Activated CD4-positive, alpha-beta T cell treated with anti-CD3 and anti-CD28 coated beads for 1 hour (primary cell): ENCODE data around the gene ZNF792.
"Not testable (repeated sequence)": the region's sequence is repeated elsewhere in the genome, so short reads cannot be mapped to it uniquely, and the experiment has no call there.

Experiments used
- DNase-seq: peaks from one replicate; pipeline ENCODE4 v3.0.0-alpha.2; 2020

ZNF792 gene

DNA sequence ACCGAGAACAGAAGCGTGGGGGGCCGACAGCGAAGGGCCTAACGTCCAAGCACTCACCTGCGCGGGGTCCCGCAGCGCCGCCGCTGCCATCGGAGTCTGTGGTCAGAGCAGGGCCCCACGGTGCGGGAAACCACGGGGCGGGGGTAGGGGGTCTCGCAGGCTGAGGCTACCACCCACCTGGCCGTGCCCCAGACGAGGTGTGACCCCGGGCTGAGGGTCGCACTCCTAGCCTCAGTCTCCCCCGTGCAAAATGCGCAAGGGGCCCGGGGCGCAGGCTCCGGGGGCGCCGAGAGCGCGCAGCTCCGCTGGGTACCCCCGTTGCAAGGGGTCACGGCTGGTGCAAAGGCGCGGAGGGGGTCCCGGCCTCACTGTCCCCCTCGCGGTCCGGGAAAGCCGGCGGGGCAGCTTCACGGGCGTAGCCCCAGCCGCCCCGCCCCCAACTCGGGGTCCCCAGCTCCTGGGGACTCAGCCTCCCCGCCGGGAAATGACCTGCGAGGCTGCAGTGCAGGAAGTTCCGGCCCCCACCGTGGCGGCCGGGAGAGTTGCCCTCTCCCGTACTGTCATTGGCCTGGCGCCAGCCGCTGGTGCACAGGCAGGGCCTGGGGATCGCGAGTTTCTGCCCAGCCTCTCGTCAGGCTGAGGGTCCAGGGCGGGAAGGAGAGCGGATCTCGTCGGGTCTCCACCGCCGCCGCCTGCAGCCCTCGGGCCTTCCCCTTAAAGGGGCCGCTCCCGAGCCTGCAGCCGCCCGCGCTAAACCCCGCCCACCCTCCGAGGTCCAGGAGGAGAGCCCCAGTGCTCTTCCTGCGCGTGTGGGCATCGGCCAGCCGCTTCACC lies at the start of gene ZNF792:
TSS of gene ZNF792 (minus strand) at position 657 of the 834 bp plus-strand sequence. CDS start at position 90, 567 bp downstream.
- peak; percentile 19 for DNase-seq

DNA sequence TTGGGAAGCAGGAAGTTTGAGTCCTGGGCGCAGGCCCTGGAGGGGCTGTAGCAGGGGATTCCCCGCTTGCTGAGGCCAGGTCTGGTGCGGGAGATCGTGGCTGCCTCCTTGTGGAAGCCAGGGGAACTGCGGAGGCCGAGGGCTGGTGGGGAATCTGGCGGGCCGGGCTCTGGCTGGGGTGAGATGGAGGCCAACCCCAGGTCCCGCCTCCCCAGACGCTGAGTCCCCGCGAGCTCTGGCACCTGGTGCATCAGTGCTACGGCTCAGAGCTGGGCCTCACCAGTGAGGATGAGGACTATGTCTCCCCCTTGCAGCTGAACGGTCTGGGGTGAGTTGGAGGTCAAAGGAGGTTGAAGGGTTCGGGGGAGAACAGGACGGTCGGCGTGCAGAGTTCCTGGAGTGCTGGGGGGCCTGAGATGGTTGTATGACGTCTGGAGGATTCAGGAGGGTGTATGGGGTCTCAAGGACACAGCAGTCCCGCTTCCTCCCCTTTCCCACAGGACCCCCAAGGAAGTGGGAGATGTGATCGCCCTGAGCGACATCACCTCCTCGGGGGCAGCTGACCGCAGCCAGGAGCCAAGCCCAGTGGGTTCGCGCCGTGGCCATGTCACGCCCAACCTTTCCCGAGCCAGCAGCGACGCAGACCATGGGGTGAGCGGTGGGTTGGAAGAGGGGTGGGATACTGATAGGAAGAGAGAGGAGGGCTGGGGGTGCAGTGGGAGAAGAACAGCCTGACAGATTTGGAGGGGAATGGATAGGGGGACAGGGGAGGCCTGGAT lies 49.2 kb upstream of the ZNF792 start:
- DNase-seq: peak; percentile 68

DNA sequence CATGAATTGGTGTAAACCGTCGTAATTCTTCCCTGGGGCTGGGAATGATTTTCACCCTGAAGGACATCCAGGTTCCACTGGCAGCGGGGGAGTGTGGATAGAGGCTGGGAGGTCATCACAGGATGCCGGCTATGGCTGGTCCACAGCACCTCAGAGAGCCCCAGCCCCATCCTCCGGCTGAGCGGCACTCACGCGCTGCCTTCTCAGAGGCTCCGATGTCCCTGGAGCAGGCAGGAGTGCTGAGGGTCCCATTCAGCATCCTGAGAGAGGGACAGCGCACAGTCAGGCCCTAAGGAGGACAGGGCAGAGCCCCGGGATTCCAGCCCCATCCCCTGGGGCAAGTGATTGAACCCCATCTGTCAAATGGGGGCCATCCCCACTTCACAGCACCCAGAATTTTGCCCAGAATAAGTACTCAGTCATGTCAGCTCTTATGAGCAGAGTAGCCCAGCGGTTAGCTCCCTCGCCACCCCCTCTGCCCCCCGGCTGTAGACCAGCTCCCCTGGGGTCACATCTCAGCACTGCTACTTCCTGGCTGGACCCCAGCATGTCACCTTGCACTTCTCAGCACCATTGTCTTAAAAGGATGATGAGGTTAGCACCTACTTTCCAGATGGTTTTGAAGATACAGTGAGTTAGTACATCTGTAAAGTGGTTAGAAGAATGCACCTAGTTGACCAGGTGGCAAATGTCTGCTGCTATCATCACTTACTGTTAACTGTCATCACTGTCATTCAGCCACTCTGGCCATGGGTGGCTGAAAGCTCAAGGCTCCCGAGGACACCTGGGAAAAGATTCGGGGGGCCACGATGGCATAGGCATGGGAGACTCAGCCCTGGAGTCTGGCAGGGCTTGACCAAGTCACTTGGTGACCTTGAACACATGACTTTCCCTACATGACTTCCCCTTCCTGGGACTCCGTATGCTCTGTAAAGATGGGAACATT lies 48.0 kb upstream of the ZNF792 start:
- DNase-seq: no peak

DNA sequence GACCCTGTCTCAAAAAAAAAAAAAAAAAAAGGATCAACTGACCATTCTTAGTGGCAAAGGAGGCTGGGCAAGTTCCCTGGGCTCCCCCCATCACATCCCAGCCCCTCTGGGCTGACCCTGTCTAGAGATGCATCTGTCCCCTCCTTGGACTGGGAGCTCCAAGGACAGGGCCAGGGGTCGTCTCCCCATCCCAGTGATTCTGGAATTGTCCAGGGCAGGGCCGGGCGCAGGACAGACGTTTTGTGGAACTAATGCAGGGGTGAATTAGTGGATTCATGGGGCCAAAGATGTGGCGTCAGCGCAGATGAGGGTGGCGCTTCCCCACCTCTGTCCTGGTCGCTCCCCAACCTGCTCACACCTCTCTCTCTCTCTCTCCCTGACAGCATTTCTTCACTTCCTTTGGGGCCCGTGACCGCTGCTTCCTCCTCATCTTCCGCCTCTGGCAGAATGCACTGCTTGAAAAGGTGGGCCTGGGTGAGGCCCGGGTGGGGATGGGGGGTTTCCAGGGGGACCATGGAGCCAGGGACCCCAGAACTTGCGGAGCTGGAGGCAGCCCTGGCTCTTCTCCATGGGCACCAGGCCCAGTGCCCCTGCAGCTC lies 47.2 kb upstream of the ZNF792 start:
- DNase-seq: no peak

DNA sequence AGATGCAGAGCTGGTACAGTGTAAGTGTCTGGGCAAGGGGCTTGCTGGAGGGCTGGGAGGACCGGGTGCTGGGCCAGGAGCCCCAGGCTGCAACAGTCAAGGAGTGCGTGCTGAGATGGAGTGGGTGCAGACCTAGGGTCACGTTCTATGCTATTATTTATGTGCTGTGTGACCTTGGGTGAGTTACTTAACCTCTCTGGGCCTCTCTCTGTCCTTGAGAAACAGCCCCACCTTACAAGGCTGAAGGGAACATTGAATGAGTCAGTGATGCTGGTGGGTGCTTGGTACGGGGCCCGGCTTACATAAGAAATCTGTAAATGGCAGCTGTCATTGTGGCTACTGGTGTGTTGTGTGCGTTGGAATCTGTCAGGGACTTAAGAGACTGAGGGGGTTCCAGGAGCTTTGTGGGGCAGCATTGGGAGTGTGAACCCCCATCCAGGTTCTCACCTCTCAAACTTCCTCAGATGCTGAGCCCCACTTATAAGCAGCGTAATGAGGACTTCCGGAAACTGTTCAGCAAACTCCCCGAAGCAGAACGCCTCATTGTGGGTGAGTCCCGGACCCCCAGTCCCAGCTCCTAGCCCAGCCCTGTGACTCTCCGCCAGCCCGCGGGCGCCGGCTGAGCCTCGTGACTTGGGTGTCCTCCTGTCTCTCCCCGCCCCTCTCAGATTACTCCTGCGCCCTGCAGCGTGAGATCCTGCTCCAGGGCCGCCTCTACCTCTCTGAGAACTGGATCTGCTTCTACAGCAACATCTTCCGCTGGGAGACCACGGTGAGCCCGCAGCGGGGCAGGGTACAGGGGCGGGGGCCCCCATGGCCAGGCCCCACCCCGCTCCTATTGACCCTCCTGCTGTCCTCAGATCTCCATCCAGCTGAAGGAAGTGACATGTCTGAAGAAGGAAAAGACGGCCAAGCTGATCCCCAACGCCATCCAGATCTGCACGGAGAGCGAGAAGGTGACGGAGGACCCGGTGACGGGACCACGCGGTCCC lies 45.7 kb upstream of the ZNF792 start:
- DNase-seq: no peak

DNA sequence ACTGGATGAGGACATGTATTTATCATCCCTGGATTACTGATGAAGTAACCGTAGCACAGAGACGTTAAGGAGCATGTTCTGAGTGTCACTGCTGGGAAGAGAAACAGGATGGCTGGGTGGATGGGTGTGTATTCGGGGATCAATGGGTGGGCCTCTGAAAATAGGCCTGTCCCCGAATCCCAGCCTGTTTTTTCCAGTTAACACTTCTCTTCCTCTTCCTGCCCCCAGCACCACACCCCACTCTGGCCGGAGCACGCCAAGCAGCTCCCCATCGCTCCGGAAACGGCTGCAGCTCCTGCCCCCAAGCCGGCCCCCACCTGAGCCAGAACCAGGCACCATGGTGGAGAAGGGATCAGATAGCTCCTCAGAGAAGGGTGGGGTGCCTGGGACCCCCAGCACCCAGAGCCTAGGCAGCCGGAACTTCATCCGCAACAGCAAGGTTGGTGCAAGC lies 44.9 kb upstream of the ZNF792 start:
- no peak for DNase-seq

DNA sequence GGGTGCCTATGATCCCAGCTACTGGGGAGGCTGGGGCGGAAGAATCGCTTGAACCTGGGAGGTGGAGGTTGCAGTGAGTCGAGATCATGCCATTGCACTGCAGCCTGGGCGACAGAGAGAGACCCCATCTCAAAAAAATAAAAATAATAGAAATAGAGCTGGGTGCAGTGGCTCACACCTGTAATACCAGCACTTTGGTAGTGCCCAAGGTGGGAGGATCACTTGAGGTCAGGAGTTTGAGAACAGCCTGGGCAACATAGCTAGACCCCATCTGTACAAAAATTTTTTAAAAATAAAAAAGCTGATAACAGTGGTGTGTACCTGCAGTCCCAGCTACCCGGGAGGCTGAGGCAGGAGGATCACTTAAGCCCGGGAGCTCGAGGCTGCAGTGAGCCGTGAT lies 43.4 kb upstream of the ZNF792 start:
- DNase-seq: not testable (repeated sequence)

DNA sequence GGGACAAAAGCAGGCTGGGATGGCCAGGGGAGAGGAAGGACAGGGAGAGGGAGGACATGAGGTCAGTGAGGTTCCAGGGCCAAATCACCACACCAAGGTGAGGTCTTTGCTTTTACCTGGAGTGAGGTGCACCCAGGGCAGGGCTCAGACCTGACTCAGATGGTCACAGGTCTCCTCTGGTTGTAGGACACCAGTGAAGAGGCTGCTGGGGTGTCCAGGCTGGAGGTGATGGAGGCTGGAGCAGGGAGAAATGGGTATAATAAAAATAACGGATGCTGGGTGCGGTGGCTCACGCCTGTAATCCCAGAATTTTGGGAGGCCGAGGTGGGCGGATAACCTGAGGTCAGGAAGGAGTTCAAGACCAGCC lies 43.0 kb upstream of the ZNF792 start:
- DNase-seq: no peak

DNA sequence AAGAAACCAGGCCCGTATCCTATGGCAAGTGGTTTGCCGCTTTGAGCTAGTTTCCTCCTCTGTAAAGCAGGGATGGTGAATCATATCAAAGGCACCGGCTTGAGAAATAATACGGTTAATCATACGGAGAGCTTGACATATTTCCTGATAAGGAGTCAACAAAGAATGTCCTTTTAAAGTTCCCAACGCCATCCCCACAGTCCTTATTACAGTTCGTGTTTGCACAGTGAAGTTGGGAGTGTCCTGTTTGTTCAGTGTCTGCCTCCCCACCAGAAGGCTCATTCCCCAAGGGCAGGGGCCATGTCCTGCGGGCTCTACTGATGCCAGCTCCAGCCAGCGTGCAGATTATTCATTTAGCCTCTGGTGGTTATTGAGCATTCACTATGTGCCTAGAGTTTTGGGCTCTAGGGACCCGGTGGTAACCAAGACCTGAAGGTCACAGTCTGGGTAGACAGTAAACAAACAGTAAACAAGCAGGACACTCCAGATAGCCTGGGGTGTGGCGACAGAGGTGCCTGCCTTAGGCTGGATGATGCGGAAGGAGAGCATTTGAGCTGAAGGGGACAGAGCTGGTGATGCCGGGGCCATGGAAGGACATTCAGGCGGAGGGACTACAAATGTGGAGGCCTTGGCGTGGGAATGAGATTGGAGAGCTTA lies 42.4 kb upstream of the ZNF792 start:
- no peak for DNase-seq

DNA sequence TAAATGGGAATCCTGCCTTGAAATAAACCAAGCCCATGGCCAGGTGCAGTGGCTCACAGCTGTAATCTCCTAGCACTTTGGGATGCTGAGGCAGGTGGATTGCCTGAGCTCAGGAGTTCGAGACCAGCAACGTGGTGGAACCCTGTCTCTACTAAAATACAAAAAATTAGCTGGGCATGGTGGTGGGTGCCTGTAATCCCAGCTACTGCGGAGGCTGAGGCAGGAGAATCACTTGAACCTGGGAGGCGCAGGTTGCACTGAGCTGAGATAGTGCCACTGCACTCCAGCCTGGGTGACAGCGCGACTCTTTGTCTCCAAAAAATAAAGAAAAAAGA lies 41.9 kb upstream of the ZNF792 start:
- not testable (repeated sequence) for DNase-seq

DNA sequence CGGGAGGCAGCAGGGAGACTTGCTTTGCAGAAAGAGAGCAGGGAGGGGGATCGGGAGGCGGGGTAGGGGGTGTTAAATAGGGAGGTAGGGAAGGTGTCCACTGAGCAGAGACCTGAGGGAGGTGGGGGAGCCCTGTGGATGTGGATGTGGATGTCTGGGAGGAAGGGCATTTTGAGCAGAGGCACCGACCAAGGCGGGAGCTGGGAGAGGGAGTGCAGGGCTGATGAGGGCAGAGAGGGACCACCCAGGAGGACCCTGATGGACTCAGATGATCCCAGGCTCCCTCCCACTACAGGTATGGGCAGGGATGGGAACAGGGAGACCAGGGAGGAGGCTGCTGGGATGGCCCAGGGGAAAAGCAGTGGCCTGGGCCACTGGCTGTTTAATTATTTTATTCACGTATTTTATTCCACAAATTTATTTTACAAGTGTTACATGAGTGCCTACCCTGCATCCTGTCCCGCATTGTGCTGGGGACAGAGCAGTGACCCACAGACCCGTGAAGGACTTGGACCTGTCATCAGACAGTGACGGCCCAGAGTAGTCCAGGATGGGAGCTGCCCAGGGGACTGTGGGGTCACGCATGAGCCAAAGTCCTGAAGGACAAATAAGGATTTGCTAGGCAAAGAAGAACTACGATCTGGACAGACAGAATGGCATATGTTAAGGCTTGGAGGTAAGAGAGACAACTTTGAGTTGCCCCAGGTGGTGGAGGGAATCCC lies 41.4 kb upstream of the ZNF792 start:
- no peak for DNase-seq

DNA sequence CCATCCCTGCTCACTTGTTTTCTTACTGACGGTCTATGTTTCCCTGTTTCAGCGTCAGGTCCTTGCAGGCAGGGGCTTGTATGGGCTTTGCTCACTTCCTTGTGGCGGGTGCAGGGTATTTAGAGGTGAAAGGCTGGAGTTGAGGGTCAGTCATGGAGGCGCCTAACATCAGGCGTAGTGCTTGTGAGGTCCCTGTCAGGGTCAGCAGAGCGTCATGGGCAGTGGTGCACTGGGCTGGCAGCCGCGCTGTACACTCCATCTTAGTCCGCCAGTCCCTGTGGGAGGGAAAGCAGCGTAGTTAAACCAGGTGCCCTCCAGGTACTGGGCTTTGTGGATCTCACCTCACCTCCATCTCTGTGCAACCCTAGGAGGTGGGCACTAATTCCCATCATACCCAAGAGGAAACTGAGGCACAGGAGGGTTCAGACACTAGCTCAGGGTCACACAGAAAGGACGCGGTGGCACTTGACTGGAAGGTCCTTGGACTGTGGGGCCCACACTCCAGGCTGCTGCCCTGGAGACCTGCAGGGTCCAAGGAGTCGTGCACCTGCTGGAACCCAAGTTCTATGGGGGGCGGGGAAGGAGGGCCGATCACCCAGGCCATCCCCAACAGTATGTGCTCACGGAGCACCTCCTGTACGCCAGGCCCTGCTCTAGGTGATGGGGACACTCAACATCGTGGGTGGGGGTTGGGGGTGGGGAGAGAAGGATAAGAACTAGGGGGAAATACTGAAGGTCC lies 40.7 kb upstream of the ZNF792 start:
- no peak for DNase-seq

DNA sequence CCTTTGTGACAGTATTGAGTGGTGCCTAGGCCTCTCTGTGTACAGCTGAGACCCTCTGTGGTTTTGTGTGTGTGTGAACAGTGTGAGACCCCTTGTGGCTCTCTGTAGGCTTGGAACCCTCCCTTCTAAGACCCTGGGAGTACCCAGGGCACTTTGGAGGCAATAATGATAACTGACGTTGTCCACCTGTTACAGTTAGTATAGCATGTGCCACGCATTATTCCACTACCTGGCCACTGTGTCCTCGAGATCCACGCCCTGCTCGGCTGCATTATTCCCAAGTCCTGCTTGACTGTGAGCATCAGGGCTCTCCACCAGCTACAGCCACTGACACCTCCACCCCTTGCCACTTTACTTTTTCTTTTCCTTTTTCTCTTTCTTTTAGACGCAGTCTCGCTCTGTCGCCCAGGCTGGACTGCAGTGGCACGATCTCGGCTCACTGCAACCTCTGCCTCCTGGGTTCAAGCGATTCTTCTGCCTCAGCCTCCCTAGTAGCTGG lies 38.1 kb upstream of the ZNF792 start:
- DNase-seq: no peak

DNA sequence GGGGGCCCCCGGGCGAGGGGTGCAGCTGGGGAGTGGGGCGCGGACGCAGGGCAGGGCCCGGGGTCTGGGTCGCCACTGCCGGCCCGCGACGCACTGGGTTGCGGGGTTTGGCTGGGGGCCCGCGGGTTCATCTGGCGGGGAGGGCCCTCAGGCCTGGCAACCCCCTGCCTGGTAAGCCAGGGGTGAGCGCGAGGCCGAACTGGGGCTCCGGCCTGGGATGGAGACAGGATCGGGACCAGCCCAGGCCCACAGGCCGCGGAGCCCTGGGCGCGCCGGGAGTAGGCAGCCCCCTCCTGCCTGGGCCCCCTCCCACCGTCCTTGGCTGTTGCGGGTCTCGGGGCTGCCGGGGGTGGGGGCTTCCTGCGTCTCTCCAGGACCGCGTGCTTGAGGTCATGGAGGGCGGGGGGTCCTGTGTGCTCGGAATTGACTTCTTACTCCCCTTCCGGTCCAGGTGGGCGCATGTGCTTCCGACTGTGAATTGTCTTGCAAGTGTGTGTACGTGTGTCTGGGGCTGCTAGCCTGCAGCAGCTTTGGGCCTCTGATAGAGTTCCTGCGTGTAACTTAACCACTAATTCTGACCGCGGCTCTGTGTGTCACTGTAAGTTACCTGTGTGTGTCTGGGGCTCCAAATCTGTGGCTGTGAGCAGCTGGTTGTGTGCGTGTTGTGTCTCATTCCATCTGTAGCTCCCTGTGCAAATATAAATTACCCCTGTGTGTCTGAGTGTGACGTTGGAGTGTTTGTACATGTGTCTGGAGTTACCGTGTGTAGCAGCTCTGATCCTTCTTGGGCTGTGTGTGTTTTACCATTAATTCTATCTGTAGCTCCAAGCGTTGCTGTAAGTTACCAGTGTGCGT lies 36.8 kb upstream of the ZNF792 start:
- peak; percentile 32 for DNase-seq

DNA sequence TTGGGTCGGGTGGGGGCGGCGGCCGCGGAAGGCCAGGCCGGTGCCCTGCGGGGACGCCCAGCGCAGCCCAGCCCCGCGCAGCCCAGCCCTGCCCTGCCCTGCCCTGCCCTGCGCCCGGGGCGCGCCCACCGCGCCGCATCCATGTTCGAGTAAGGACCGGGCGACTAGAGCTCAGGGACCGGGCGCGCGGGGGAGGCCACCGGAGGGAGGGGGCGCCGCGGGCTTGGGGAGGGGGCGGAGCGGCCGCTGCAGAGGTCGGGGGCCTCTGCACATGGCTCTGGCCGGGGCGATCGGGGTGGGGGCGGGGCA lies 36.3 kb upstream of the ZNF792 start:
- DNase-seq: no peak

DNA sequence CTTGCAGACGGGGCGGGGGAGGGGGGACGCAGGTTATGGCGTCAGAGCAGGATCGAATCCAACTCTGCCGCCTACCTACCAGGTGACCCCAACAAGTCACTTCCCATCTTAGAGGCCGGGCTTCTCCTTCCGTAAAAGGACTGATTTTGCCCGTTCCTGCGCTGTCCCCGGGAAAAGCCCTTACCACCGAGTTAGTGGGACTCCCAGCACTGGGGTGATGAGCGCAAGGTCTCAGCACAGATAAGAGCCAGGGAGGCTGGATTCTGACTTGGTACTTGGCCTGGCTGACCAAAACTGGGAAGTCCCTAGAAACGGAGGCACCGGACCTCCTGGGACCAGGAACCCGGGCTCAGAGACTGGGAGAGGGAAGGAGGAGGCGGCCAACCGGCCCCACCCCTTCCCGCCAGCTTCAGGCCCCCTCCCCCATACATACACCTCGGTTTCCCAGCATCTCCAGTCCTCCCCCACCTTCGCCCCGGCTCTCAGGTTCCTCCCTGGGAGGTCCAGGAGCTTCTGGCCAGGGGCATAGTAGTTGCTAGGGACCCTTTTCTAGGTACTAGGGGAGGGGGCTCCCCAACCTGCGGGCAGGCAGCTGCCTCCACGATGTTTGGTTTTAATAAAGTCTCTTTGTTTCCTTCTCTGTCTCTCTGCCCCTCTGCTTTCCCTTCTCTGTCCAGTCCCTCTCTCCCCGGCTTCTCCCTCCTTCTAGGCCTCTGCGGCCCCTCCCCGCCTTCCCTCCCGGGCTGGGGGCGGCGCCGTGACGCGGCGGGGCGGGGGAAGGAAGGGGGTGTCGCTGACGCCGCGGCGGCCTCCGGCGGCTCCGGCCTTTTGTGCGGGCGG lies 35.7 kb upstream of the ZNF792 start, which contains the start of gene GRAMD1A:
TSS of gene GRAMD1A (plus strand) at position 826 of the 840 bp plus-strand sequence. CDS start 156 bp downstream, outside the sequence.
- peak; percentile 55 for DNase-seq
